Effector memory CD4-positive, alpha-beta T cell (primary cell): ENCODE measurements around the gene CCDC57.

Source experiments
- DNase-seq, 3 donors: peaks; one replicate each; pipeline ENCODE4 v3.0.0-alpha.2; 2020
- H3K27ac ChIP-seq: 2 replicates; pipeline ENCODE4 v1.7.0; 2013; ENCODE audit warnings: mild to moderate bottlenecking, low read length, moderate library complexity; ENCODE audit not compliant: insufficient read depth, poor library complexity, severe bottlenecking
- H3K27me3 ChIP-seq: replicated peaks from 2 replicates; pipeline ENCODE4 v1.7.0; 2013; ENCODE audit warnings: mild to moderate bottlenecking, low read length; ENCODE audit not compliant: insufficient read depth, control insufficient read depth, poor library complexity, severe bottlenecking
- H3K36me3 ChIP-seq: 2 replicates; pipeline ENCODE4 v1.7.0; 2013; ENCODE audit warnings: mild to moderate bottlenecking, low read length, moderate library complexity; ENCODE audit not compliant: control insufficient read depth, insufficient read depth
- H3K4me1 ChIP-seq: 2 replicates; pipeline ENCODE4 v1.7.0; 2013; ENCODE audit warnings: low read length, mild to moderate bottlenecking; ENCODE audit not compliant: control insufficient read depth, insufficient read depth, poor library complexity, severe bottlenecking
- H3K4me3 ChIP-seq: 2 replicates; pipeline ENCODE4 v1.7.0; 2013; ENCODE audit warnings: low read length, low read depth, mild to moderate bottlenecking; ENCODE audit not compliant: insufficient read depth, poor library complexity, severe bottlenecking
- H3K9me3 ChIP-seq: 2 replicates; pipeline ENCODE4 v1.7.0; 2013; ENCODE audit warnings: mild to moderate bottlenecking, low read length, moderate library complexity; ENCODE audit not compliant: control insufficient read depth

The CCDC57 gene

DNA sequence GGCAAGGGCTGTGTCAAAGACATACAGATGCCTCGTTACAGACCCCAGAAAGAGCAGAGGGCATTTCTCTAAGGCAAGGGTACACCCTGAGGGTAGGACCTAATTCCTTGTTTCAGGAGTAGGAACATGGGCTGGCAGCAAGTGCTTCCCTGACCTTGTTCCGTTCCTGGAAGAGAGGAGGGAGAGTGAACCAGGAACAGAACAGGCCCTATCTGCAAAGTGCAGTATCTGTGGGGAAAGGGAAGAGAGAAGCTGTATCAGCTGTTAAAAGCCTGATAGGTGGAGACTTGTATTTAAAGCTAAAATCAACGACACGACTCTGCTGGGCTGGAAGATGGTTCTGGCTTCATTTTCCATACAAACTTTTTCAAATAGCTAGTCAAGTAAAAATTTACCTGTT is 88.5 kb downstream of the CCDC57 start:
- no peak for DNase-seq
- no peaks in the 10 kb centered on the region for H3K36me3 ChIP-seq
- H3K27me3 ChIP-seq = no peaks in the 10 kb centered on the region
- H3K9me3 ChIP-seq = no peaks in the 10 kb centered on the region
- H3K4me1 ChIP-seq = peaks cover 44% of the 10 kb centered on the region
- H3K4me3 ChIP-seq = no peak overlapping the region
- no peak overlapping the region for H3K27ac ChIP-seq

DNA sequence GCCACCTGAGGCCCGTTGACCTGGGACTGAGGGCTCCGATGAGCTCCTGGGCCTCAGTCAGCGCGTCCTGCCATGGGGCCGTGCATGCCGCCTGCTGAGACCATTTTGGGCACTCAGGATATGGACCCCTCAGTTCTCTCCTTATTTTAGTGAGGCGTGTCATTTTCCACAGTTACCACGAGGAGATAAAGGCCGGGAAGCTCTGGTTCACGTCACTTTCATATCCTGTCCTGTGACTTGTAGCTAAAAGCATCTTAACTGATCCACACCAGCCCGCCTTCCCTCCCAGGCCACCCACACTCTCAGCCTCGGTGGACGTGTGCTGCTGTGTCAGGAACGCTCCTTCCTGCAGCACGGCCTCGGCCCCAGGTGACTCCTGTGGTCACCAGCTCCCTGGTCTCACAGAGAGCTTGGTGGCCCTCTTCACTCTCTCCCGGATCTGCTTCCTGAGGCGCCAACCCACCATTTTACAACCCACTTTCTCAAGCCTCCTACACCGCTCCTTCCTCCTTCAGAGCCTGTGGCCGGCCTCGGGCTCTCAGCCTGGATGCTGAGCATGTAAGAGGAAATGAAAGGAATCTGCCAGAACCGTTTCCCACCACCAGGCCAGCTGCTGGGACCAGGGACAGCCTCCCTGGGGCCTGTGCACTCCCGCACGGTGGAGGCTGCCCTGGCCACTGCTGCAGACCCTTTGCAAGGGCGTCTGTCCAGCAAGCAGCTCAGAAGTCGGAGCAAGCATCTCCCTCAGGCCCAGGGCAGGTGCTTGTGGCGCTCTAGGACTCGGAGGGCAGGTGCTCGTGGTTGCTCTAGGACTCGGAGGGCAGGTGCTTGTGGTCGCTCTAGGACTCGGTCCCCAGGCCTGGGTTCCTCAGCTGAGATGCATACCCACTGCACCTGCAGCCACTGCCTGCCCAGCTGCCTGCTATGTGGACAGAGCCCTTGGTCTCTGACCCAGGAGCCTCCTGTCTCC is 90.7 kb downstream of the CCDC57 start:
- Histone ChIP-seq H3K27ac (no peak overlapping the region), H3K27me3 (no peaks in the 10 kb centered on the region), H3K4me3 (no peak overlapping the region), H3K9me3 (no peaks in the 10 kb centered on the region), H3K4me1 (peaks cover 24% of the 10 kb centered on the region), H3K36me3 (no peaks in the 10 kb centered on the region)
- no peak for DNase-seq

- Histone ChIP-seq H3K27me3 (no peaks in the 10 kb centered on the region), H3K36me3 (no peaks in the 10 kb centered on the region), H3K4me1 (peaks cover 23% of the 10 kb centered on the region), H3K27ac (no peak overlapping the region), H3K4me3 (no peak overlapping the region), H3K9me3 (no peaks in the 10 kb centered on the region)
- DNase-seq = no peak
Observed at GRCh38 chr17:82121246-82121645, 91.4 kb downstream of the CCDC57 start.

- Histone ChIP-seq H3K36me3 (no peaks in the 10 kb centered on the region), H3K27ac (no peak overlapping the region), H3K4me3 (no peak overlapping the region), H3K27me3 (no peaks in the 10 kb centered on the region), H3K4me1 (peaks cover 13% of the 10 kb centered on the region), H3K9me3 (no peaks in the 10 kb centered on the region)
- DNase-seq = no peak
Observed at GRCh38 chr17:82120148-82120547, 92.5 kb downstream of the CCDC57 start.

DNA sequence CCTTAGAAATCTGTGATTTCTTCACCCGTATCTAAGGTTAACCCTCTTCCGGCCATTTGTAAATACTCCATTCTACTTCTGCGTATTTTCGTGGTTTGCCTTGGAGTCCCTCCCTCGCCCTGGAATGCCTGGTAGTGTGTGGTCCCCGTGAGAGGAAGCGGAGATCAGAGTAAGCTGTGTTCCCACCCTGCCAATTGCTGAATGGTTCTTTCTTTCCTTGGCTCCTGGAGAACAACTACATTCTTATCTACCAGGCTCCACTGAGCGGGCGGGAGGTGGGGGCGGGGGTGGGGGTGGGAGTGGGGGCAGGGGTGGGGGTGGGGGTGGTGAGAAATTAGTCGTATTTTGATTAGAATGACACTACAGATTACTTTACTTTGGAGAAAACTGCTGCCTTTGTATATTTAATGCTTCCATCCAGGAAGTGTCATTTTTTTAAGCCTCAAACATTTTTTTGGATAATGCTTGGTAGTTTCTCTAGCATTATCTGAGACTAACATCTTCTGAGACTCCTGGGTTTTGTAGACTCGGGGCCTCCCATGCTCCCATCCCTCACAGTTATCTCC is 93.7 kb downstream of the CCDC57 start:
- H3K27me3 ChIP-seq = no peaks in the 10 kb centered on the region
- no peaks in the 10 kb centered on the region for H3K36me3 ChIP-seq
- H3K4me1 ChIP-seq = peaks cover 5% of the 10 kb centered on the region
- no peak for DNase-seq
- no peak overlapping the region for H3K4me3 ChIP-seq
- no peaks in the 10 kb centered on the region for H3K9me3 ChIP-seq
- H3K27ac ChIP-seq = no peak overlapping the region

DNA sequence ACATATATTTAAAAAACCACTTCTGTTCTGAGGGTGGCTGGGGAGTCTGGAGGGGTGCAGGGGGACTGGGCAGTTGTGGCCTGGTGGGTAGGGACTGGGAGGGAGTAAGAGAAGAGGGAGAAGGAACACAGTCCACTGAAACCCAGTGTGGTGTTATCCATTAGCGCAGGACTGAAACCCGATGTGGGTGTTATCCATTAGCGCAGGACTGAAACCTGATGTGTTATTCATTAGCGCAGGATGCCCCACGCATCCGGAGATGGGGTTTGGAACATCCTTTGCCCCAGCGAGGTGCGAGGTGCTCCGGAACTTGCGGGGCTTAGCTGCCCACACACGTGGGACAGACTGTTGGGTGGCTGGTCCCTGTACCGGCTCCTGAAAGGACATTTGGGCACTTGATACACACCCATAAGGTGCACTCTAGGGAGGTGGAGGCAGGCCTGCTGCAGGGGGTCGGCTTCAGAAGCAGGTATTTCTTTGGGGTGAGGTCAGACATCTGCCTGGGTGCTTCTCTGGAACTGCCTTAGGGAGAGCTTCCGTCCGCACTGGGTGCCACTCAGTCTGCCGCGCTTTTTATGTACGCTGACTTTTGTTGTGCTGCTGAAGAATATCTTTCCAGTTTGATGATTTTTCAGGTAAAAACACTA is 94.4 kb downstream of the CCDC57 start:
- no peak for DNase-seq
- peaks cover 5% of the 10 kb centered on the region for H3K4me1 ChIP-seq
- no peaks in the 10 kb centered on the region for H3K9me3 ChIP-seq
- no peaks in the 10 kb centered on the region for H3K36me3 ChIP-seq
- H3K27ac ChIP-seq = no peak overlapping the region
- H3K4me3 ChIP-seq = no peak overlapping the region
- no peaks in the 10 kb centered on the region for H3K27me3 ChIP-seq

- Histone ChIP-seq H3K4me1 (peaks cover 4% of the 10 kb centered on the region), H3K36me3 (no peaks in the 10 kb centered on the region), H3K4me3 (no peak overlapping the region), H3K9me3 (no peaks in the 10 kb centered on the region), H3K27ac (no peak overlapping the region), H3K27me3 (no peaks in the 10 kb centered on the region)
- no peak for DNase-seq
Observed at GRCh38 chr17:82117139-82118090, 95.2 kb downstream of the CCDC57 start.

DNA sequence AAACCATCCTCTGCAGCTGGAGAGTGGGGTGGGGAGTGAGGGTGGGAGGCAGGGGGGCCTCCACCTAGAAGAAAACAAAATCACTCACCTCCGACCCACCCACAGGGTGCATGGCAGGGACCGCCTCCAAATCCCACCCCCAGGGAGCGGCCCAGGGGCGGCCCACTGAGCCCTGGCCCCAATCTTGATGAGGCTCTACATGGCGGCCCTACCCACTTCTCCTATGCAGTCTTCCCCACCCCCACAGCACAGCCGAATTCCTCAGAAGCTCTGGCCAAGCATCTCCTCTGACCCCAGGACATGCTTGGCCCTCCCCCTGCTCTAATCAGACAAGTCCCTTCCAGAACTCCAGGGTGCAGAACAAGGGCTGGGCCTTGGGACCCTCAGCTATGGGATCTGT is 96.4 kb downstream of the CCDC57 start:
- Histone ChIP-seq H3K27ac (no peak overlapping the region), H3K36me3 (no peaks in the 10 kb centered on the region), H3K27me3 (no peaks in the 10 kb centered on the region), H3K9me3 (no peaks in the 10 kb centered on the region), H3K4me3 (no peak overlapping the region), H3K4me1 (no peaks in the 10 kb centered on the region)
- no peak for DNase-seq

- Histone ChIP-seq H3K27me3 (no peaks in the 10 kb centered on the region), H3K27ac (no peak overlapping the region), H3K36me3 (no peaks in the 10 kb centered on the region), H3K9me3 (no peaks in the 10 kb centered on the region), H3K4me1 (no peaks in the 10 kb centered on the region), H3K4me3 (no peak overlapping the region)
- DNase-seq = no peak
Observed at GRCh38 chr17:82114872-82115271, 97.8 kb downstream of the CCDC57 start.
